Naive thymus-derived CD4-positive, alpha-beta T cell (primary cell): ENCODE measurements around the gene ST6GALNAC3. TPM values are rescaled to one million over a fixed set of nuclear protein-coding genes. Genes with fewer than 3 reads are reported as not detected.

ENCODE experiments used
- ATAC-seq: fragments of 150-1000 bp; cut with Tn5 transposase; 2 replicates; pipeline ENCODE4 v1.10.0; 2021; ENCODE audit warnings: mild to moderate bottlenecking, moderate library complexity
- CTCF ChIA-PET: fragments of 350-600 bp; sonication (Branson Sonifier 250); formaldehyde crosslinking; loops from one replicate; lab custom pipeline; 2021; ENCODE audit warnings: antibody characterized with exemption; lab: Charles Lee
- POLR2A ChIA-PET: fragments of 350-600 bp; sonication (Branson Sonifier 250); formaldehyde crosslinking; loops from one replicate; lab custom pipeline; 2021; ENCODE audit warnings: antibody characterized with exemption, inconsistent platforms; lab: Charles Lee
- DNase-seq, 9 donors: peaks; one replicate each; pipeline versions ENCODE4 v3.0.0 to v3.0.0-alpha.2; 2020 to 2022; ENCODE audit warnings: mixed read lengths in 1 of 9
- H3K27ac ChIP-seq: one replicate; pipeline ENCODE4 v1.7.0; 2013; ENCODE audit warnings: mild to moderate bottlenecking, low read depth, low read length, moderate library complexity
- H3K27me3 ChIP-seq, 2 donors: one replicate each; pipeline ENCODE4 v1.7.0; 2013; ENCODE audit warnings: low read length in 2 of 2, mild to moderate bottlenecking in 2 of 2, moderate library complexity in 2 of 2; ENCODE audit not compliant: control insufficient read depth in 2 of 2, insufficient read depth in 2 of 2
- H3K36me3 ChIP-seq, 3 experiments: 1 replicate in 2 of 3; 2 replicates in 1 of 3; pipeline ENCODE4 v1.7.0; 2013; ENCODE audit warnings: low read length in 3 of 3, mild to moderate bottlenecking in 3 of 3, moderate library complexity in 1 of 3; ENCODE audit not compliant: insufficient read depth in 3 of 3, control insufficient read depth in 2 of 3
- H3K4me1 ChIP-seq, 2 donors: one replicate each; pipeline ENCODE4 v1.7.0; 2013; ENCODE audit warnings: low read length in 2 of 2, mild to moderate bottlenecking in 2 of 2, moderate library complexity in 1 of 2; ENCODE audit not compliant: control insufficient read depth in 2 of 2, insufficient read depth in 2 of 2
- H3K4me3 ChIP-seq: 2 replicates; pipeline ENCODE4 v1.7.0; 2013; ENCODE audit warnings: mild to moderate bottlenecking, low read length
- H3K9me3 ChIP-seq, 3 experiments: 1 replicate in 2 of 3; 2 replicates in 1 of 3; pipeline ENCODE4 v1.7.0; 2013; ENCODE audit warnings: low read length in 3 of 3; ENCODE audit not compliant: control insufficient read depth in 2 of 3
- H3K27ac Mint-ChIP-seq, 9 donors: one replicate each; pipeline ENCODE4 v1.8.0; 2020 to 2022; ENCODE audit warnings: mixed read lengths in 9 of 9, mild to moderate bottlenecking in 8 of 9, moderate library complexity in 5 of 9, inconsistent platforms in 2 of 9
- H3K27me3 Mint-ChIP-seq, 5 donors: one replicate each; pipeline ENCODE4 v1.8.0; 2021 to 2022; ENCODE audit warnings: mixed read lengths in 5 of 5, mild to moderate bottlenecking in 1 of 5
- H3K36me3 Mint-ChIP-seq, 5 donors: one replicate each; pipeline ENCODE4 v1.8.0; 2020 to 2022; ENCODE audit warnings: mixed read lengths in 5 of 5, mild to moderate bottlenecking in 3 of 5, inconsistent platforms in 1 of 5
- H3K4me1 Mint-ChIP-seq, 7 donors: one replicate each; pipeline ENCODE4 v1.8.0; 2020 to 2022; ENCODE audit warnings: mixed read lengths in 7 of 7, mild to moderate bottlenecking in 3 of 7, inconsistent platforms in 1 of 7
- H3K4me3 Mint-ChIP-seq, 10 donors: one replicate each; pipeline ENCODE4 v1.8.0; 2020 to 2022; ENCODE audit warnings: mild to moderate bottlenecking in 10 of 10, mixed read lengths in 10 of 10, moderate library complexity in 6 of 10, inconsistent platforms in 2 of 10
- H3K9me3 Mint-ChIP-seq, 11 donors: one replicate each; pipeline ENCODE4 v1.8.0; 2020 to 2022; ENCODE audit warnings: mixed read lengths in 11 of 11, mild to moderate bottlenecking in 4 of 11, inconsistent platforms in 1 of 11, moderate library complexity in 1 of 11
- intact Hi-C, 2 donors: fragments of 100-400 bp; cut with micrococcal nuclease; formaldehyde crosslinking; loops; one replicate each; pipeline ENCODE4 v1.15.1; 2023
- polyA plus RNA-seq, 2 donors: library from polyadenylated mRNA; unstranded; fragments of 300-500 nt; fragmentation: Illumina TruSeq; gene quantifications; one replicate each; pipeline ENCODE4 v1.2.3, GENCODE V29; 2021
- total RNA-seq, 6 experiments: library from RNA in 5 of 6; stranded (reverse) in 5 of 6; gene quantifications; 1 replicate in 5 of 6; 2 replicates in 1 of 6; pipeline ENCODE4 v1.2.3 and lab custom pipeline; 2021 to 2026

ST6GALNAC3 gene
- total and polyA plus RNA-seq, 7 experiments from 2014 or later: 0.17 to 4.8 (median 2.1) TPM; not detected in 1

DNA sequence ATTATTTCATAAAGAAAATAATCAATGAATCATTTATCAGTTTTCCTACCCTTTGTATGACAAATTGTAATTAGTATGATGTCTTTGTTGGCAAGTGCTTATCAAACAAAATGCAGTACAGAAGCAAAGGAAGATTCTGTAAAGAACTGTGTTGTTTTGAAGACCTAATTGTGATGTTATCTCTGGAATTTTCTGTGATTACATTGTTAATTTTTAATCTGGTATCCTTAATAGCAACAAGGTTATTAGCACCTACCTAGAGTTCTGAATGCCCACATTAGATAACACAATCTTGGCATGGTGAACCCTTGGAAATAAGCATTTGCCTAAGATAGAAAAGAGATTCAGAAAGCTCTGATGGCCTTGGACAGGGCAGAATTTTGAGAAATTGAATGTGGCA, 518.6 kb downstream of the ST6GALNAC3 start:
- peaks cover 0 to 13% (median 0%) of the 10 kb centered on the region in 5 donors for H3K36me3 Mint-ChIP-seq

DNA sequence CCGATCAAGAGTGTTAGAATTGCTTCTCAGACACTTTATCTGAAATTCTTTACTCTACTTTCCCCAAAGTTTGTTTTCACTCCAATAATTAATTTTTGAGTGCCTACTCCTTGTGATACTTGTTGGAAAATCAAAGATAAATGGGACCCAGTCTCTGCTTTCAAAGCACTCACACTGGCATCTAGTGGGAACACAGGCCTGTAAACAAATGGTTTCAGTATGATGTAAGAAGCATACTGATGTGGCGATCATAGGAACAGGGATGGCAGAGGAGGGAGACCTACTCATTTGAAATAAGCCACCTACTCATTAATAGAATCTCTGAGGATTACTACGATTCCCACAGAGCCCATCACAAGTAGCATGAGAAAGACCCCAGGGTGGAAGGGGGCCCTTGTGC, 519.1 kb downstream of the ST6GALNAC3 start:
- ChIA-PET CTCF (no interaction called here), POLR2A (no interaction called here)
- H3K9me3 Mint-ChIP-seq: peaks cover 0 to 24% (median 4%) of the 10 kb centered on the region in 11 donors
- no peak overlapping the region for H3K27ac ChIP-seq
- H3K27me3 ChIP-seq: no peaks in the 10 kb centered on the region
- no peaks in the 10 kb centered on the region for H3K36me3 ChIP-seq
- H3K4me1 Mint-ChIP-seq: no peaks in the 10 kb centered on the region
- intact Hi-C loops: no loop called here
- no peak overlapping the region for H3K27ac Mint-ChIP-seq
- peaks cover 0 to 3% (median 0%) of the 10 kb centered on the region in 5 donors for H3K27me3 Mint-ChIP-seq
- no peak overlapping the region for H3K4me3 ChIP-seq
- no peak overlapping the region for H3K4me3 Mint-ChIP-seq
- no peaks in the 10 kb centered on the region for H3K4me1 ChIP-seq
- DNase-seq (no peak), ATAC-seq (no peak)
- no peaks in the 10 kb centered on the region for H3K9me3 ChIP-seq
- H3K36me3 Mint-ChIP-seq: peaks cover 0 to 13% (median 0%) of the 10 kb centered on the region in 5 donors

More for the DNA sequence above, 518.6 kb downstream of the ST6GALNAC3 start:
- intact Hi-C loops: no loop called here
- H3K27ac Mint-ChIP-seq: no peak overlapping the region
- no peak overlapping the region for H3K27ac ChIP-seq
- DNase-seq (no peak), ATAC-seq (no peak)
- H3K27me3 ChIP-seq: no peaks in the 10 kb centered on the region
- no peaks in the 10 kb centered on the region for H3K9me3 ChIP-seq
- ChIA-PET CTCF (no interaction called here), POLR2A (no interaction called here)
- no peaks in the 10 kb centered on the region for H3K4me1 ChIP-seq
- H3K27me3 Mint-ChIP-seq: peaks cover 0 to 3% (median 0%) of the 10 kb centered on the region in 5 donors
- H3K4me3 ChIP-seq: no peak overlapping the region
- H3K4me3 Mint-ChIP-seq: no peak overlapping the region
- H3K4me1 Mint-ChIP-seq: no peaks in the 10 kb centered on the region
- no peaks in the 10 kb centered on the region for H3K36me3 ChIP-seq
- H3K9me3 Mint-ChIP-seq: peaks cover 0 to 23% (median 4%) of the 10 kb centered on the region in 11 donors

DNA sequence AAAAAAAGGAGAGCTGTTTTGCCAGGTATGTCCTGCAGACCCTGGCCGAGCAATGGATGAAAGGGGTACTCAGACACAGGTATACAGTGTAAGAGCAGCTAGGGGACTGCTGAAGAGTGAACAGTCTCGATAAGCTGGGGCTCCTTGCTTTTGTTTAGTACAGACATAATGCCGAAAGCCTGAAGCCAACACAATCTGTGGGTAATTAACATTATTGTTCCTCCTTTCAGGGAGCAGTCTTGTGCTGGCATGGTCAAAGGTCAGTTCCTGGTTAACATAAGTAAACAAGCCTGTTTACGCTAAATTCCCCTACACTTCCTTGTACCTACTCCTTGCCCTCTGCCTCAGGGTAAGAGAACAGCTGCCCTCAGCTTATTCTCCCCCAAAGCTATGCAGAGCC, 520.5 kb downstream of the ST6GALNAC3 start:
- Histone ChIP-seq H3K4me3 (no peak overlapping the region), H3K27me3 (no peaks in the 10 kb centered on the region), H3K4me1 (no peaks in the 10 kb centered on the region), H3K27ac (no peak overlapping the region), H3K9me3 (no peaks in the 10 kb centered on the region), H3K36me3 (no peaks in the 10 kb centered on the region)
- no peak for DNase-seq
- Mint-ChIP-seq H3K27me3 (peaks cover 0 to 3% (median 0%) of the 10 kb centered on the region in 5 donors), H3K9me3 (peaks cover 0 to 24% (median 4%) of the 10 kb centered on the region in 11 donors), H3K4me3 (no peak overlapping the region), H3K27ac (no peak overlapping the region), H3K4me1 (no peaks in the 10 kb centered on the region), H3K36me3 (peaks cover 0 to 17% (median 0%) of the 10 kb centered on the region in 5 donors)
- CTCF ChIA-PET: no interaction called here
- no peak for ATAC-seq
- POLR2A ChIA-PET: no interaction called here
- intact Hi-C loops: no loop called here

DNA sequence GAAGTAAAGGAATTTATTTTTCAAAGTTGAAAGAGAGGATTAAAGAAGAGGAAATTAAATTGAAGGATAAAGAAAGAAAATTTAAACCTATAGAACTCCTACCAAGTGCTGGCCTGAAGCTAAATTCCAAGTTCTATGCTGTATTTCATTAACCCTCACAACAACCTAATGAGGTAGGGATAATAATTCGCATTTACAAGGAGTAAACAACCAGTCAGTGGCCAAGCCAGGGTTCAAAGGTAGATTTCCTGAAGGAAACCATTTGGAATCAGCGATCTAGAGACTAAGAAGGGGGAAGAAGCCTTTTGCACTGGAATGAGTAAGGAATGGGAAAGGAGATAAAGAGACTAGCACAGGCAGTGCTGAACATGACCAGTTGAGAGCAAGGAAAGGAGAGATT, 526.9 kb downstream of the ST6GALNAC3 start:
- Mint-ChIP-seq H3K4me3 (no peak overlapping the region), H3K9me3 (peaks cover 0 to 11% (median 2%) of the 10 kb centered on the region in 11 donors), H3K4me1 (no peaks in the 10 kb centered on the region), H3K27me3 (peaks cover 0 to 7% (median 0%) of the 10 kb centered on the region in 5 donors), H3K36me3 (peaks cover 0 to 7% (median 0%) of the 10 kb centered on the region in 5 donors), H3K27ac (no peak overlapping the region)
- Histone ChIP-seq H3K27me3 (no peaks in the 10 kb centered on the region), H3K36me3 (no peaks in the 10 kb centered on the region), H3K4me3 (no peak overlapping the region), H3K27ac (no peak overlapping the region), H3K4me1 (no peaks in the 10 kb centered on the region), H3K9me3 (no peaks in the 10 kb centered on the region)
- POLR2A ChIA-PET: no interaction called here
- DNase-seq (no peak), ATAC-seq (no peak)
- intact Hi-C loops: loop anchor here in 1 of 2 donors (10.0 kb wide), 1 partner anchor 447 kb away; no protein-coding TSS in a partner anchor
- CTCF ChIA-PET: no interaction called here

DNA sequence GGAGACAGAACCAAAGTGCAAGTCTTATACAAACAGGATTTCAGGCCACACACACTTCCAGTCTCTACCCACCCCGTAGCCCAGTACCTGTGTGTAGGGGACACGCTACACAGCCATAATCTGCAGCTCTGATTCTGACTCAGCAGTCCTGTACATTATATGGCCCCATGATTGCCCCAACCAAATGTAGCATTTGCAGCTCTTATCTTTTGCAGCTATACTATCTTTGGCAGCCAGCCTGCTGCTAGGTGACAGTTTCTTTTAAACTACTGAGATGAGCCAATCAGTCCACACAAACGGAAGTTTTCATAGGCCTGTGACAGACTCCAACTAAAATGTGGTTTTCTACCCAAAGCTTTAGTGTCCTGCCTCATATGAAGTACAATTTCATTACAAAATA, 533.2 kb downstream of the ST6GALNAC3 start:
- CTCF ChIA-PET: no interaction called here
- Mint-ChIP-seq H3K27ac (no peak overlapping the region), H3K9me3 (peaks cover 0 to 3% (median 0%) of the 10 kb centered on the region in 11 donors)

DNA sequence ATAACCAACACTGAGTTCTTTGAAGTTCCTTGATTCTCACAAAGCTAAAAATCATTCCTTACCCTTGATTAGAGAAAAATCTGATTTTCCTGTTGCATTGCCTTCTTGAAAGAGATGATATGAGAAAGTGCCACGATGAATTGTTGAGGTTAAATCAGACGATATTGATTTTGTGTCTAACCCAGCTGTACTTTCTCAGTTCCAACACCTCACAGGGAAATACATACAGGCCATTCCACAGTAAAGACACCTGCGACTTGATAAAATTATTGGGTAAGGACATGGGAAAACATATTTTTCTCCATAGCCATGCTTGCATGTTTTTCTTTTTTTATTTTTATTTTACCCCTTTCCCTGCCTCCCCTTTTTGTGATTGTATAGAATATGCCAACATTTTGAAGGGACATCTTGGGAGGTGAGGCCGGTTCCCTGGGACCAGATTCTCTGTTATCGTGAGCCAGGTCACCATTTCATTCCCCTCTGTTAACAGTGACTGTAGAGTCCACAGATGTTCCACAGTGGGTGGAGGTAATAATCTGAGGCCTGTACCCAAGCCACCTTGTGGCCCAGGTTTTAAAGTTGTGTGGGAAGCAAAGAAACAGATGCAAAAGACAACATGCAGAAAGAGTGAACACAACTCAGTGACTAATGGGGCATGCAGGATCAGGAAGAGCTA, 537.4 kb downstream of the ST6GALNAC3 start:
- H3K4me1 ChIP-seq: no peaks in the 10 kb centered on the region
- no peaks in the 10 kb centered on the region for H3K36me3 ChIP-seq
- Mint-ChIP-seq H3K4me1 (peaks cover 0 to 4% (median 0%) of the 10 kb centered on the region in 7 donors), H3K4me3 (no peak overlapping the region), H3K36me3 (no peaks in the 10 kb centered on the region), H3K27ac (no peak overlapping the region), H3K27me3 (no peaks in the 10 kb centered on the region), H3K9me3 (peaks cover 0 to 3% (median 0%) of the 10 kb centered on the region in 11 donors)
- intact Hi-C loops: loop anchor here in 1 of 2 donors (10.0 kb wide), 1 partner anchor 457 kb away; no protein-coding TSS in a partner anchor
- POLR2A ChIA-PET: no interaction called here
- ATAC-seq (no peak), DNase-seq (no peak)
- no peaks in the 10 kb centered on the region for H3K27me3 ChIP-seq
- H3K4me3 ChIP-seq: no peak overlapping the region
- CTCF ChIA-PET: no interaction called here
- no peak overlapping the region for H3K27ac ChIP-seq
- no peaks in the 10 kb centered on the region for H3K9me3 ChIP-seq

More for the DNA sequence above, 533.2 kb downstream of the ST6GALNAC3 start:
- no peak overlapping the region for H3K4me3 Mint-ChIP-seq
- H3K36me3 ChIP-seq: no peaks in the 10 kb centered on the region
- H3K4me1 ChIP-seq: no peaks in the 10 kb centered on the region
- no peaks in the 10 kb centered on the region for H3K27me3 Mint-ChIP-seq
- no peak for ATAC-seq
- H3K27me3 ChIP-seq: no peaks in the 10 kb centered on the region
- POLR2A ChIA-PET: no interaction called here
- H3K4me1 Mint-ChIP-seq: peaks cover 0 to 1% (median 0%) of the 10 kb centered on the region in 7 donors
- no peak overlapping the region for H3K4me3 ChIP-seq
- H3K27ac ChIP-seq: no peak overlapping the region
- intact Hi-C loops: loop anchor here in 1 of 2 donors (10.0 kb wide), 1 partner anchor 453 kb away; no protein-coding TSS in a partner anchor
- no peaks in the 10 kb centered on the region for H3K9me3 ChIP-seq
- no peak for DNase-seq
- no peaks in the 10 kb centered on the region for H3K36me3 Mint-ChIP-seq
